ENCODE measurements around the gene PM20D2.

PM20D2 gene

GRCh38 chr6:89148016-89148750, 2.3 kb downstream of the PM20D2 start:
- H3K9me3 ChIP-seq (ENCODE audit: low read length), result no peaks in the 10 kb centered on the region
- H2AFZ ChIP-seq (ENCODE audit: low read length), result no peak overlapping the region
- H3K27ac ChIP-seq (ENCODE audit: low read depth, low read length, poor library complexity, severe bottlenecking), result peak overlapping the region; percentile 38
- H3K36me3 ChIP-seq (ENCODE audit: insufficient read depth, low read length), result peaks cover 33% of the 10 kb centered on the region
- peaks cover 10% of the 10 kb centered on the region; the same call in 1 of the 2 replicates for H3K79me2 ChIP-seq (ENCODE audit: insufficient read depth, low read length)
- H3K27me3 ChIP-seq (ENCODE audit: insufficient read depth, low read length), result no peaks in the 10 kb centered on the region
- peak overlapping the region; percentile 71 for H3K4me2 ChIP-seq (ENCODE audit: low read length)
- no peaks in the 10 kb centered on the region for H3F3A ChIP-seq (ENCODE audit: insufficient read depth, low read length)
- H3K4me1 ChIP-seq (ENCODE audit: insufficient read depth, low read length, severe bottlenecking), result peaks cover 35% of the 10 kb centered on the region
- peak overlapping the region; percentile 90 for H3K4me3 ChIP-seq (ENCODE audit: low read depth, low read length, poor library complexity, severe bottlenecking)
- TF ChIP-seq EZH2 (IDR thresholded peaks at IDR 0.05; ENCODE audit: borderline replicate concordance, low read length) (no peak), CTCF (IDR thresholded peaks at IDR 0.05; ENCODE audit: low read length) (no peak)
- no peaks in the 10 kb centered on the region for H4K20me1 ChIP-seq (ENCODE audit: insufficient read depth, low read length)
- no peaks in the 10 kb centered on the region for H3K9me2 ChIP-seq (ENCODE audit: low read depth, low read length)
- no peak overlapping the region; the same call in 1 of the 2 replicates for H3K9ac ChIP-seq (ENCODE audit: low read length)

DNA sequence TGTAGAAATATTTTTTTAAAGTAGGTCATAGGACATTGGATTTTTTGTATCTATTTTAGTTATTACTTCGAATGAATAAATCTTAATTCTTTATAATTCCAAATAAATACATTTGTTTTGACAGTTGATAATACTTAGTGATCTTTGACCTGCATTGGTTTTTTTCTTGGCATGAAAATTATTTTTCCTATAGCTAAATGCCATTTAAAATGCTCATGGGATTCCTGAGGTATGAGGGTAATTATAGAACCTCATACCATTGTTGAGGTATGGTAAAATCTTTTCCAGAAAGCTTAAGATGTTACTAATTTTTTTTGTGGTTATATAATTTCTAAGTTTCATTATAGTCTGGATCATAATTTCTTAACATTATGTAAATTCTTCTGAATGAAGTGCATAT, 8.3 kb downstream of the PM20D2 start:
- H4K20me1 ChIP-seq (ENCODE audit: insufficient read depth, low read length), result no peaks in the 10 kb centered on the region
- no peaks in the 10 kb centered on the region for H3K79me2 ChIP-seq (ENCODE audit: insufficient read depth, low read length)
- H3K36me3 ChIP-seq (ENCODE audit: insufficient read depth, low read length), result peaks cover 82% of the 10 kb centered on the region
- H3K27ac ChIP-seq (ENCODE audit: low read depth, low read length, poor library complexity, severe bottlenecking), result no peak overlapping the region
- H3F3A ChIP-seq (ENCODE audit: insufficient read depth, low read length), result no peaks in the 10 kb centered on the region
- H2AFZ ChIP-seq (ENCODE audit: low read length), result no peak overlapping the region
- H3K9me3 ChIP-seq (ENCODE audit: low read length), result no peaks in the 10 kb centered on the region
- H3K4me2 ChIP-seq (ENCODE audit: low read length), result no peak overlapping the region
- no peaks in the 10 kb centered on the region for H3K9me2 ChIP-seq (ENCODE audit: low read depth, low read length)
- no peaks in the 10 kb centered on the region for H3K4me1 ChIP-seq (ENCODE audit: insufficient read depth, low read length, severe bottlenecking)
- no peaks in the 10 kb centered on the region for H3K27me3 ChIP-seq (ENCODE audit: insufficient read depth, low read length)
- H3K4me3 ChIP-seq (ENCODE audit: low read depth, low read length, poor library complexity, severe bottlenecking), result no peak overlapping the region
- no peak for TF ChIP-seq EZH2 (IDR thresholded peaks at IDR 0.05; ENCODE audit: borderline replicate concordance, low read length)
- TF ChIP-seq CTCF (IDR thresholded peaks at IDR 0.05; ENCODE audit: low read length), result no peak
- no peak overlapping the region for H3K9ac ChIP-seq (ENCODE audit: low read length)

- peaks cover 91% of the 10 kb centered on the region for H3K36me3 ChIP-seq (ENCODE audit: insufficient read depth, low read length)
Observed at GRCh38 chr6:89160331-89161092, 14.7 kb downstream of the PM20D2 start.

More at GRCh38 chr6:89160331-89161092, 14.7 kb downstream of the PM20D2 start:
- H3K27ac ChIP-seq (ENCODE audit: low read depth, low read length, poor library complexity, severe bottlenecking), result no peak overlapping the region
- H3K27me3 ChIP-seq (ENCODE audit: insufficient read depth, low read length), result no peaks in the 10 kb centered on the region
- TF ChIP-seq CTCF (IDR thresholded peaks at IDR 0.05; ENCODE audit: low read length) (no peak), EZH2 (IDR thresholded peaks at IDR 0.05; ENCODE audit: borderline replicate concordance, low read length) (no peak)
- H3K79me2 ChIP-seq (ENCODE audit: insufficient read depth, low read length), result no peaks in the 10 kb centered on the region
- H4K20me1 ChIP-seq (ENCODE audit: insufficient read depth, low read length), result no peaks in the 10 kb centered on the region
- H3K9me2 ChIP-seq (ENCODE audit: low read depth, low read length), result no peaks in the 10 kb centered on the region
- H3K4me2 ChIP-seq (ENCODE audit: low read length), result no peak overlapping the region
- no peaks in the 10 kb centered on the region for H3F3A ChIP-seq (ENCODE audit: insufficient read depth, low read length)
- H3K9me3 ChIP-seq (ENCODE audit: low read length), result no peaks in the 10 kb centered on the region
- no peak overlapping the region for H3K9ac ChIP-seq (ENCODE audit: low read length)
- H2AFZ ChIP-seq (ENCODE audit: low read length), result no peak overlapping the region
- no peaks in the 10 kb centered on the region for H3K4me1 ChIP-seq (ENCODE audit: insufficient read depth, low read length, severe bottlenecking)
- no peak overlapping the region for H3K4me3 ChIP-seq (ENCODE audit: low read depth, low read length, poor library complexity, severe bottlenecking)

Measured in OCI-LY1 (cell line).